C1 segment of cervical spinal cord (tissue), 14 donors: ENCODE data around the gene DYTN.

Experiments
- DNase-seq, 14 donors: peaks; one replicate each; lab custom pipeline; 2025; lab: John Stamatoyannopoulos, UW

The DYTN gene

DNA sequence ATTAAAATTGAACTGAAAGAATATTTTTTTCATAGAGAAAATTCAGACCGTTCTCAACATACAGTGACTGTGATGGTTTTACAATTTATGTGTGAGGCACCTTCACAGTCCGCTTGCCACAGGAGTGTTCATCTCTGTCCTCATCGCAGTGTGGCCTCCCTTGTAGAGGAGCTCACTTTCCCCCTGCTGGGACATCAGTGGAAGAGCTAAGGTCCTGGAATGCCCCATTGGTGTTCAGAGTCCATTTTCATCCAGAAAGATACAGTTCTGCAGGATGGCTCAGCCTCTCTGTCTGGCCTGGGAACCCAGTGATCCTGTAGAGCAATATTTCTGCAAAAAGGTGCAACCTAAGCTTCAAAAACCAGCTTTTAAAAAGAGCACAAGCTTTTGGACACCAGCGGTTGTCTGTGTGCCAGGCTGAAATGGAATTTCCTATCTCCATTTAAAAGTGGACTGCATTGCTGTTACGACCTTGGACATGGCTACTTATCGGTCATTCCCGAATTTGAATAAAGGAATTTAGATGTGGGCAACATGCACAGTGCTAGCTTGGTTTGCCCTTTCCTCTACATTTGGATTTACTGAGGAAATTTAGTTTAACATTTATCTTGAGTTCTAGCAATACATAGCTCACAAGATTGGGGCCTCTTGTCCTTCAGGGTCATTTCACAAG is 102.6 kb downstream of the DYTN start:
- no peak for DNase-seq

DNA sequence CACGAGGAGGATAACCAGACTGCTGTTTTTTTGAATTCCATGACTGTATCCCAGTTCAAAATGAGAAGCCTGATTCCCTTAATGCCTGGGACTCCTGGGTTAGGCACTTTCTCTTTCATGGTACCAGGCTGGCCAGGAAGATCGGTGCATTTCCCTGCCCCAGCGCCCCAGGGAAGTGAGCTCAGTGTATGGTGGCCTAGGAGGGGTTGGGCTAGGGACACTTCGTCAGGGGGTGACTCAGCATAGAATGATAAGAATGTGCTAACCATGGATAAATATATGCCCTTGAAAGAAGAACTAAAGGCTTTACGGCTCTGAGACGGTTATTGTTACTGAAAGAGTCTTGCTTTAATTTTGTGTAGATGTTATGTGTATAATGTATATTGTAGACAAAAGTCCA is 103.4 kb downstream of the DYTN start:
- DNase-seq, result no peak

DNA sequence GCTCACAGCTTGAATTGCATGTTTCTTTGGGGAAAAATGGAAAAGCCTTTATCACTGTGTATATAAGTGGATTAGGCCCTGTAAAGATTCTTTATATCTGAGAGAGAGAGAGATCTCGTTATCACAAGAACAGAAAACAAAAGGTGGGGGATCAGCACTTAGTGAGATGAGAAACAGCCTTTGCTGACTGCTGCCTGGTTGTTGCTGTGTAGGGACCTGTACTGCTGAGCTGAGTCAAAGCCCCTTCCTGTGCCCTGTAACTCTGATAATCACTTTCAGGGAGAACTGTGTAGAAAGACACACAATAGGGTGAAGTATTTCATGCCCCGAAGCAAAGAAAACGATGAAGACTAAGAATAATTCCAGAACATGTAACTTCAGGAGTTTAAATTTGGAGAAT is 106.5 kb downstream of the DYTN start:
- DNase-seq, result no peak

DNA sequence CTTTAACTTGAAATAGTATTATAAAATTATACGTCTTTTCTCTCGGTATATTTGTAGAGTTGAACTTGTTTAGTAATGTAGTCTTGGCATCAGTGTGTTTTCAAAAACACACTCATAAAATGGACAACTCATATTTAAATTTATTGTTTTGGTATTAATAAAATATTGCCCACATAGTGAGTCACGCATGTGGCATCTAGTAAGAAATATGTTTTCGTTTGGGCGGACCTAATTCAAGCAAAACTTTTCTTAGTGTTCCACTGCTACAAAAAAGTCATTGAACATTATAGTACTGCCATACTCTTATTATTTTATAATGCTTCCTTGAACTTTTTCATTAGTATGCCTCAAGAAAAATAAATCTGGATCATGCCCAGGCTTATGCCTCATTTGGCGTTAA is 107.0 kb downstream of the DYTN start:
- DNase-seq, result no peak

DNA sequence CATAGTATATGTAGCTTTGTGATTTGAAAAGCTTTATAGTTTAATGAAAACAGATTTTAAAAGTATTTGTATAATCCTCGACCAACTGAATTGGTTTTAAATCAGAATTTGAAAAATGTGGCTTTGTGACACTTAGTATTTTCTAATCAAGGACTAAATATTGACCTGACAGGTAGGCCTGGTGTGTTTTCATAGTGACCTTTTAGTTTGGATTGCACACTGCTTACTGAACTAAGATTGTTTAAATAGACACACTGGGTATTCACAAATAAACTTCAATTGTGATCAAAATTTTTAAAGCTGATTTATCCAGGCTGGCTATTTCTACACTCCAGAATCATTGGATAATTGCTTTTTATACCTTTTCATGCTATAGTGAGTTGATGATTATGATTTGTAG is 107.7 kb downstream of the DYTN start:
- no peak for DNase-seq

DNA sequence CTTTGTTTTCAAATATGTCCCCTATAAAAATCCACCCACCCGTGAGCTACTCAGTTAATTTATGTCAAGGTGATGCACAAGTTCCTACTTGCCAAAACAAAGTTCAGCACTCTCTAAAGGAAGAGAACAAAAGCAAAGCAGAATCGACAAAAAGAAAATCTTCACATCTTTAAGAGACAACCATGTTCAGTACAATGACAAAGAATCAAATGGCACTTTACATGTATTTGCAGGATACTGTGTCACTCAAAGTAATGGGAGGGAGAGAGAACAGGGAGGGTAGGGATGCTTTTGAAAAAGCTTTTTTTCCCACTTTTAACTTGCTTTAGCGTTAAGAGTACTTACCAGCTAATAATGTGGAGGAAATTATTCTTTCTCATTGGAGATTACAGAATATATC is 115.0 kb downstream of the DYTN start:
- no peak for DNase-seq
